Stimulated activated CD4-positive, alpha-beta T cell treated with anti-CD3 and anti-CD28 coated beads, Interleukin-15, amount 100 ng/mL, for 48 hours (primary cell): ENCODE results near the gene TSPOAP1.
A peak's percentile ranks its signal among the peaks of the same experiment; 100 is the strongest.

ENCODE experiments used
- DNase-seq, 2 donors: peaks; one replicate each; pipeline ENCODE4 v3.0.0-alpha.2; 2020; ENCODE audit warnings: low read depth in 2 of 2

Gene TSPOAP1

DNA sequence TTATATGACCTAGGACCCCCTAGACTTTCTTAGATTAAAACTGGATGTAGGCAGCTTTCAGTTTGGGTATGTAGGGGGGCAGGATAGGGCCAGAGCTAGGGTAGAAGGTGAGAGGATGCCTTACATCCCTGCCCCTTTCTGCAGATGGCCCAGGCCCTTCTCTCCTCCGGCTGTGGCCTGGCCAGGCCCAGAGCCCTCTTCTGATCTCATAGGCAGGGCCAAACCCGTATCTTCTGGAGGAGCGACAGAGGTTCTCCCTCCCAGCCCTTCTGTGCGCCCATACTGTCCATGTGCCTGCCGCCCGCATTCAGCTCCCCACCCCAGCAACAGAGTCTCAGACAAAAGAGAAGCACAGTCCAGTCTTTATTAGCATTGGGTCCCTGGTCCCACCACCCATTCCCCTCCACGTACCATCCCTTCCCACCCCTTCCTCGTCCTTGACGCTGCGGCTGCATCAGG lies 2.0 kb upstream of the TSPOAP1 start:
- DNase-seq = no peak

DNA sequence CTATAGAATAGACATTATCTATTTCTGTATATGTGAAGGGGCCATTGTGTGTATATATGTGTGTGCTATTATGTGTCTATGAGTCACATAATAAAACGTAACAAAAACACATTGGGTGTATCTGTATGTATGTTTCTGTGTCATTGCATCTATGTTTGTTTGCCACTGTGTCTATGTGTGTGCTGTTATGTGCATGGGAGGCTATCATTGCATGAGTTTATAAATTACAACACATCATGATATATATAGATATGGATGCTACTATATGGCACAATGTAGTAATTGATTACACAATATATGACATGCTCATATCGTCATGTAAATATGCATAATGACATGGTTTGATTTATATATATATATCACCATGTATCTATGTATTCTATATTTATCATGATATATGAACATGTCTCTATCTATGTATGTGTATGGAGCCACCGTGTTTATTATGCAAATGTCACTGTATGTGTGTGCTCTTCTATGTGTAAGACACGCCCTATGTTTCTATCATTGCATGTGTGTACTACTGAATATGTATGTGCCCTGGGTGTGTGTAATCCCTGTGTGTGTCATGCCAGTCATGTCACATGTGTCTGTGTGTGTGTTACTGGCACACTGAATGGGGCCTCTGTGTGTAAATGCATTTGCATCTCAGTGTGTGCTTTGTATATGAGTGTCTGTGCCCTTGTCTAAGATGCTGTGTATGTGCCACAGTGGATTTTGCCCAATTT lies 1.4 kb upstream of the TSPOAP1 start:
- DNase-seq = no peak

DNA sequence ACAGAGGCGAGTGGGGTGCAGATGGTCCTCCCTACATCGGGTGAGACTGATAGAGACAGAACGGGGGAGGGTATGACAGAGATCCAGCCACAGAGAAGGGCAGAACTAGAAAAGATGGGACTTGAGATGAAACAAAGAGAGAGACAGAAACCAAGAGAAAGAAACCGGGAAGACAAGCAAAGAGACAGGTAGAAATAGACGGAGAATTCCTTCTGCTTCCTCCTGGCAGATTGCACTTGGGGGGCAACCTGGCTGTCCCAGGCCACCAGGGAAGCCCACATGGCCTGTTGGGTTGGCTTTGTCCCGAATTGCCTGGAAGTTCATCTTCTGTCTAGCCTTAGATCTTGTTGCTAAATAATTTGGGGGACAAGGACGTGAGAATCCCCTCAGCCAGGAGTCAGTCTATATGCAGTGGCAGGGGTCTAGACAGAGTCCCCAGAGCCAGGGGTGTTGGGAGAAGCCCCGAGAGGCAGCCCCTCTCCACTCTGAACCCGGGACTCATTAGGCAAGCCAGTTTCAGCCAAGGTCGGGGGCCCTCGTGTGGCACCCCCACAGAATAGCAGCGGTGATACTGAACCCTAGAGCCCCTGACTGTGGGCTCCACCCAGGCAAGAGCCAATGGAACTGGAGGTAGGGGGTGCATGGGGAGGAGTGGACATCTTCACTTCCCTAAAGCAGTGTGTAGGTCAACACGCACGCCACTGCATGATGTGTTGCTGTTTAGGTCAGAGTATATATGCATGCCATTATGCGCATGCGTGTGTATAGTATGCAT lies 627 bp upstream of the TSPOAP1 start:
- peak; percentile 84 to 91 for DNase-seq

- DNase-seq = no peak
These were observed 1.0 kb downstream of the TSPOAP1 start for GRCh38 chr17:58327363-58328194.

- DNase-seq = no peak
These were observed 1.8 kb downstream of the TSPOAP1 start for GRCh38 chr17:58326609-58327362.

GRCh38 chr17:58325976-58326468 lies 2.6 kb downstream of the TSPOAP1 start:
- no peak for DNase-seq

DNA sequence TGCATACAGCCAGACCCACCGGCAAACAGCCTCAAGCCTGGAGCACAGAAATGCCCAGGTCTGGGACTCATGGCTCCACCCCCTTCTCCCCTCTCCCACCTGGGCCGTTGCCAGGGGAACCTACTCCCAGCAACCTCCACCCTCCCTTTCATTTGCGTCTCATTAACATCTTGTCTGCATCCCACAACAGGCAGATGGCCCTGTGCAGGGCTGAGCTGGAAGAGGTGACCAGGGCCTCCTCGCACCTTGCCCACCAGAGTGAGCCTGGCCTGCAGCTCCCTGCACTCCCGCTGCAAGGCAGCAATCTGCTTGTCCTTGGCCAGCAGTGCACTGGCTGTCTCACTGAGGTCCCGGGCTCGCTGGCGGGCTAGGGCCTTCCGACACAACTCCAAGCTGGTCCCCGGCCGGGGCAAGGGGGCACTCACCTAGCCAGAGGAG lies 3.3 kb downstream of the TSPOAP1 start:
- no peak for DNase-seq

- no peak for DNase-seq
These were observed 3.9 kb downstream of the TSPOAP1 start for GRCh38 chr17:58324409-58325288.

DNA sequence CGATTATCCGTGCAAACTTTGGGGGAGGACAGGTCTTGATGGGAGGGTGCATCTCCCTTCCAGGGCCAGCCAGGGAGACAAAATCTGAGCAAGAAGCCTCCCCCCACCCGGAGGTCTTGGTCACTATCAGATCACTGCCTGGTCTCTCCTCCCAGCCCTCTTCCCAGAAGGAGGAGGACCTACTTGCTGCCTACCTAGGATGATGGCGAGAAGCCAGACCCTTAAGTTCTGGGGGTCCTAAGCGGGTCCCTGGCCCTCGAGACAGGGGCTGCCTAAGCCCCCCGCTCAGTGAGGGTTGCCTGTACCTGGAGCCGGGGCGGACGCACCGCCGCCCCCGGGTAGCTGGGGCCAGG lies 4.6 kb downstream of the TSPOAP1 start:
- DNase-seq = no peak

DNA sequence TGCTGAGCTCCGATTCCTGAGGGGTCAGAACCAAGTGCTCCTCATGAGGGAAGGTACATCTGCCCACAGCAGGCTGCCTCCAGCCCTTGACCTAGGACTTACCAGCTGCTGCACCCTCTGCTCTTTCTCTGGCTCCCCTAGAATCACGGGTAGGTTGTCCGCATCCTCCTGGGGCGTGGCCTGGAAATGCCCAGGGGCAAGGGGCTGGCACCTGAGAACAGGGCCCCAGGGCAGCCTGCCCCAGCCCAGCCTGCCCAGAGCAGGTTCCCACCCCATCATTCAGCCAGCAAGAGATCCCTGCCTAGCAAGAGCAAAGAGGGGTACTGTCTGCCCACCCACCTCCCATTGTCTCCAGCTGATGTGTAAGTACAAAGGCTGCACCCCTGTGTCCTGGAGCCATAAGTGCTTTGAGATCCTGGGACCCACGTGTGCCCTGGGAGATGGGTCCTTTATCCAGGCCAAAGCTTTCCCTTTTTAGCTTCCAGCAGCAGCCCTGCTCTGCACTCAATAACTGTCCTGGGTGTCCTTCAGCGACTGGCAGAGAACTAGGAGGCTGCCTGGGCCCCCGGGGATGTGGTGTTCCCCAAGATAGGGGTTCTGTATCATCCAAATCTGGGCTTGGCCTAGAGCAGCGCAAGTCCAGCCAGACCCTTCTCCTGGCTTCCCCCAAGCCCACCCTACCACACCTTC lies 5.1 kb downstream of the TSPOAP1 start:
- no peak for DNase-seq

GRCh38 chr17:58322581-58323185 lies 5.9 kb downstream of the TSPOAP1 start:
- DNase-seq = no peak

DNA sequence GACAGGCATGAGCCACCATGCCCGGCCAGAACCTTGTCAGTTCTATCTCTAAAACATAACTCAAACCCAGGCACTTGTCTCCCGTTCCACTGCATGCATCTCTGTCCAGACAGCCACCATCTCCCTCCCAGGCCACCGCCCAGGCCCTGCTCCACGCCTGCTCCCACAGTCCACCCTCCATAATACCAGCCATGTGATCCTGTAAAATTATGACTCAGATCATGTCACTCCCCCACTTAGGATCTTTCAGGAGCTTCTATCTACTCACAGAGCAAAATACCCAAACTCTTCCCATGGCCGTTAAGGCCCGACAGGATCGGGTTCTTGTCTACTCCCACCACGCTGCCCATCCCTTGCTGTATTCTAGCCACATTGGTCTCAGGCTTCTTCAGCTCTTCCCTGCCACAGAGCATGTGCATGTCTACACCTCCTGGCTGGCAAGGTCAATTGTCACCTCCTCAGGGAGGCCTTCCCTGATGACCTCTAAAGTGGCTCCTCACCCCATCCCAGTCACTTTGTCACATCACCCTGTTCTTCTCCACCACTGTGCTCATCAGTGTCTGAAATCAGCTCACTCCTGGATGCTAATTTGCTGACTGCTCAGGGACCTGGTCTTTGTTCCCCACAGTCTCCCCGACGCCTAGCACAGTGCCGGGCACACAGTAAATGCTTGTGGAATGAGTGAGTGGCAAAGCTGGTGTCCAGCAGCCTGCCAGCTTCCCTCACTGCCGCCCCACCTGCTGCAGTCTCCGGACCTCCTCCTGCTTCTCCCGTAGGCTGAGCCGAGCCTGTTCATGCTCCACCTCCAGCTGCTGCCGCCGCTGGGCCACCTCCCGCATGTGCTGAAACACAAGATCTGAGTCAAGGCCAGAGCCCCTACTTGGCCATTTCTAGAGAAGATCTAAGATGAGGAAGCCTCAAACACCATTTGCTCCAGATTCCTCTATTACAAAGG lies 6.7 kb downstream of the TSPOAP1 start:
- no peak for DNase-seq

DNA sequence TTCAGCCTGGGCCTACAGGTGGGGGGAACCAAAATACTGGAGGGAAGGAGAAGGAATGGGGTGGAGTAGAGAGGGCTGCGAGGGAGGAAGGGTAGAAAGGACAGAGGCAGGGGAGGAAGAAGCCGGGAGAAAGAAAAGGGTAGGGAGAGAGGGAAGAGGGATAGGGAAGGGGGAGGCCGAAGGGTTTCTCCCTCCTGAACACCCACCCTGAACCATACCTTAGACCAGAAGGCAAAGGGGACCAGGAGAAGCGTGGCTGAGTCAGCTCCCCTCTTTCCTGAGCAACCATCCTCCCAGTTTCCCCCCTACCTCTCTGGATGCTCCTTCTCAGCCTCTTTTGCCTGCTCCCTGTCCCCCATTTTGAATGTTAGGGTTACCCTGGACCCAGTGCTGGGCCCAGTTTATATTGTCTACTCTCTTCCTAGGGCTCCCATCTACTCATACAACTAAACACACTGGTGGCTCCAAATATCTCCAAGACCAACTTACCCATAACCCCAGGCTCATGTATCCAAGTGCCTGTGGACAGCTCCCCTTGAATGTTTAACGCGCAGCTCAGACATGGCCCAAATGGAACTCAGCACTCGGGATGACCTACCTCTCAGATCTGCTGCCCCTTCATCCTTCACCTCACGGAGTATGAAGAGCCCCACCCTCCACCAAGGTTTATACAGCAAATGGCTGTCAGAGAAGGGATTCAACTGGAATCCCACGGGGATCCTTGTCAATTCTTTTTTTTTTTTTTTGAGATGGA lies 7.8 kb downstream of the TSPOAP1 start:
- no peak for DNase-seq

DNA sequence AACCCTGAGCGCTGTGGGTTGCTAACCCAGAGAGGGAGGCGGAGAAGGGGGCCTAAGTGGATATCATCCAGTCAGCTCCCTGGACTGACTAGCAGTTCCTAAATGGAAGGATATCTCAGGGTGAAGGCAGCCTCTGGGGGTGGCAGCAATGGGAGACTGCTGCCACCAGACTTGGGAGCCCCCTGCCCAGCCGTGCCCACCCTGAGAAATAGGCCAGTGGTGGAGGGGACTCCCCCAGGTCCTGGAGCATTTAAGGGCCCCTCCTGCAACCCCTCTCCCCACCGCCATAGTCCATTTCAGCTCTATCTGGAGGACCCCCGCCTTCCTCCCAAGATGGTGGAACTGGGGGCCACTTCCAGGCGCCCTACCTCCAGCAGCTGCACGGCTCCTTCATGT lies 8.4 kb downstream of the TSPOAP1 start:
- DNase-seq = no peak

- DNase-seq = no peak
These were observed 9.1 kb downstream of the TSPOAP1 start for GRCh38 chr17:58319173-58320162.

DNA sequence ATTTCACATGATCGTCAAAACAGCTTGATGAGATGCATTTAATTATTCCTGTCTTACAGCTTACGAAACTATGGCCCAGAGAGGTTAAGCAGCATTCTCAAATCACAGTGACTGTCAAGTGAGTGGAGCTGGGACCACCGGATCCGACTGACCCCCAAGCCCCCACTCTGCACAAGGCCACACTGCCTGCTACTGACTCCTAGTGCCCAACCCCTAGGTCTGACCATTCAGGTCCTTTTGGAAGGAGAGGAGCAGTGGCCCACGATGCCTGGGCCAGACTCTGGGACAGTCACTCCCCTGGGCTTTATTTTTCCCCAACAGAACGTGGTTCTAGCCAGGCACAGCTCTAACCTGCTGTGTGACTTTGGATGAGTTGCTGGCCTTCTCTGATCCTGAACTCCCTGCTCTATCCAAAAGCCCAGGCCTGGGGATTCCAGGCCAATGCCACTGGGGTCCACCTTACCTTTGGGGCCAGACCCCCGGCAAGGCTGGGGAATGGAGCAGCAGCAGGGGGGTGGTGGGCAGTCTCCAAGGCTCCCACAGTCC lies 9.9 kb downstream of the TSPOAP1 start:
- no peak for DNase-seq
